Measurements from ENCODE around the gene LDHB.
"Not testable (repeated sequence)": the region's sequence is repeated elsewhere in the genome, so short reads cannot be mapped to it uniquely, and the experiment has no call there.

The LDHB gene

GRCh38 chr12:21677622-21678277 is 20.1 kb upstream of the LDHB start:
- no peak overlapping the region for H3K9ac ChIP-seq (ENCODE audit: low read depth, low read length)
- H3K36me3 ChIP-seq (ENCODE audit: control insufficient read depth, insufficient read depth, low read length): no peaks in the 10 kb centered on the region
- no peaks in the 10 kb centered on the region for H3K9me3 ChIP-seq (ENCODE audit: control insufficient read depth, insufficient read depth, low read length)
- H3K27me3 ChIP-seq (ENCODE audit: control insufficient read depth, insufficient read depth, low read length): no peaks in the 10 kb centered on the region
- H3K4me3 ChIP-seq (ENCODE audit: low read depth, low read length): no peak overlapping the region
- no peaks in the 10 kb centered on the region for H3K4me1 ChIP-seq (ENCODE audit: control insufficient read depth, insufficient read depth, low read length)

GRCh38 chr12:21677204-21677603 is 19.6 kb upstream of the LDHB start:
- H3K9ac ChIP-seq (ENCODE audit: low read depth, low read length): no peak overlapping the region
- H3K4me3 ChIP-seq (ENCODE audit: low read depth, low read length): no peak overlapping the region
- no peaks in the 10 kb centered on the region for H3K4me1 ChIP-seq (ENCODE audit: control insufficient read depth, insufficient read depth, low read length)
- no peaks in the 10 kb centered on the region for H3K9me3 ChIP-seq (ENCODE audit: control insufficient read depth, insufficient read depth, low read length)
- no peaks in the 10 kb centered on the region for H3K27me3 ChIP-seq (ENCODE audit: control insufficient read depth, insufficient read depth, low read length)
- H3K36me3 ChIP-seq (ENCODE audit: control insufficient read depth, insufficient read depth, low read length): no peaks in the 10 kb centered on the region

GRCh38 chr12:21676776-21677175 is 19.1 kb upstream of the LDHB start:
- no peaks in the 10 kb centered on the region for H3K4me1 ChIP-seq (ENCODE audit: control insufficient read depth, insufficient read depth, low read length)
- H3K4me3 ChIP-seq (ENCODE audit: low read depth, low read length): no peak overlapping the region
- no peaks in the 10 kb centered on the region for H3K27me3 ChIP-seq (ENCODE audit: control insufficient read depth, insufficient read depth, low read length)
- no peaks in the 10 kb centered on the region for H3K36me3 ChIP-seq (ENCODE audit: control insufficient read depth, insufficient read depth, low read length)
- no peaks in the 10 kb centered on the region for H3K9me3 ChIP-seq (ENCODE audit: control insufficient read depth, insufficient read depth, low read length)
- H3K9ac ChIP-seq (ENCODE audit: low read depth, low read length): no peak overlapping the region

GRCh38 chr12:21675641-21676040 is 18.0 kb upstream of the LDHB start:
- Histone ChIP-seq H3K4me1 (ENCODE audit: control insufficient read depth, insufficient read depth, low read length) (no peaks in the 10 kb centered on the region), H3K36me3 (ENCODE audit: control insufficient read depth, insufficient read depth, low read length) (no peaks in the 10 kb centered on the region), H3K9me3 (ENCODE audit: control insufficient read depth, insufficient read depth, low read length) (no peaks in the 10 kb centered on the region), H3K27me3 (ENCODE audit: control insufficient read depth, insufficient read depth, low read length) (no peaks in the 10 kb centered on the region), H3K9ac (ENCODE audit: low read depth, low read length) (no peak overlapping the region), H3K4me3 (ENCODE audit: low read depth, low read length) (no peak overlapping the region)

- Histone ChIP-seq H3K9me3 (ENCODE audit: control insufficient read depth, insufficient read depth, low read length) (no peaks in the 10 kb centered on the region), H3K4me1 (ENCODE audit: control insufficient read depth, insufficient read depth, low read length) (no peaks in the 10 kb centered on the region), H3K27me3 (ENCODE audit: control insufficient read depth, insufficient read depth, low read length) (no peaks in the 10 kb centered on the region), H3K36me3 (ENCODE audit: control insufficient read depth, insufficient read depth, low read length) (no peaks in the 10 kb centered on the region), H3K4me3 (ENCODE audit: low read depth, low read length) (no peak overlapping the region), H3K9ac (ENCODE audit: low read depth, low read length) (no peak overlapping the region)
These were observed 17.5 kb upstream of the LDHB start for GRCh38 chr12:21675096-21675495.

GRCh38 chr12:21673830-21674552 is 16.3 kb upstream of the LDHB start:
- not testable (repeated sequence) for H3K4me1 ChIP-seq (ENCODE audit: control insufficient read depth, insufficient read depth, low read length); H3K4me3 ChIP-seq (ENCODE audit: low read depth, low read length); H3K9me3 ChIP-seq (ENCODE audit: control insufficient read depth, insufficient read depth, low read length); H3K27me3 ChIP-seq (ENCODE audit: control insufficient read depth, insufficient read depth, low read length); H3K9ac ChIP-seq (ENCODE audit: low read depth, low read length); H3K36me3 ChIP-seq (ENCODE audit: control insufficient read depth, insufficient read depth, low read length)

- H3K36me3 ChIP-seq (ENCODE audit: control insufficient read depth, insufficient read depth, low read length): no peaks in the 10 kb centered on the region
These were observed 14.5 kb upstream of the LDHB start for GRCh38 chr12:21672146-21672545.

GRCh38 chr12:21666722-21667121 is 9.1 kb upstream of the LDHB start:
- H3K27me3 ChIP-seq (ENCODE audit: control insufficient read depth, insufficient read depth, low read length): no peaks in the 10 kb centered on the region

More at GRCh38 chr12:21672146-21672545, 14.5 kb upstream of the LDHB start:
- H3K27me3 ChIP-seq (ENCODE audit: control insufficient read depth, insufficient read depth, low read length): no peaks in the 10 kb centered on the region
- H3K9ac ChIP-seq (ENCODE audit: low read depth, low read length): no peak overlapping the region
- H3K4me3 ChIP-seq (ENCODE audit: low read depth, low read length): no peak overlapping the region
- H3K4me1 ChIP-seq (ENCODE audit: control insufficient read depth, insufficient read depth, low read length): no peaks in the 10 kb centered on the region
- no peaks in the 10 kb centered on the region for H3K9me3 ChIP-seq (ENCODE audit: control insufficient read depth, insufficient read depth, low read length)

GRCh38 chr12:21665816-21666215 is 8.2 kb upstream of the LDHB start:
- Histone ChIP-seq H3K9ac (ENCODE audit: low read depth, low read length) (no peak overlapping the region), H3K27me3 (ENCODE audit: control insufficient read depth, insufficient read depth, low read length) (no peaks in the 10 kb centered on the region)

More at GRCh38 chr12:21666722-21667121, 9.1 kb upstream of the LDHB start:
- H3K9ac ChIP-seq (ENCODE audit: low read depth, low read length): no peak overlapping the region
- H3K4me3 ChIP-seq (ENCODE audit: low read depth, low read length): no peak overlapping the region
- no peaks in the 10 kb centered on the region for H3K36me3 ChIP-seq (ENCODE audit: control insufficient read depth, insufficient read depth, low read length)
- H3K9me3 ChIP-seq (ENCODE audit: control insufficient read depth, insufficient read depth, low read length): no peaks in the 10 kb centered on the region
- no peaks in the 10 kb centered on the region for H3K4me1 ChIP-seq (ENCODE audit: control insufficient read depth, insufficient read depth, low read length)

GRCh38 chr12:21662122-21662792 is 4.6 kb upstream of the LDHB start:
- Histone ChIP-seq H3K4me3 (ENCODE audit: low read depth, low read length) (no peak overlapping the region), H3K36me3 (ENCODE audit: control insufficient read depth, insufficient read depth, low read length) (no peaks in the 10 kb centered on the region), H3K4me1 (ENCODE audit: control insufficient read depth, insufficient read depth, low read length) (no peaks in the 10 kb centered on the region), H3K9ac (ENCODE audit: low read depth, low read length) (no peak overlapping the region), H3K9me3 (ENCODE audit: control insufficient read depth, insufficient read depth, low read length) (no peaks in the 10 kb centered on the region), H3K27me3 (ENCODE audit: control insufficient read depth, insufficient read depth, low read length) (no peaks in the 10 kb centered on the region)

More at GRCh38 chr12:21665816-21666215, 8.2 kb upstream of the LDHB start:
- H3K36me3 ChIP-seq (ENCODE audit: control insufficient read depth, insufficient read depth, low read length): no peaks in the 10 kb centered on the region
- no peaks in the 10 kb centered on the region for H3K4me1 ChIP-seq (ENCODE audit: control insufficient read depth, insufficient read depth, low read length)
- no peak overlapping the region for H3K4me3 ChIP-seq (ENCODE audit: low read depth, low read length)
- no peaks in the 10 kb centered on the region for H3K9me3 ChIP-seq (ENCODE audit: control insufficient read depth, insufficient read depth, low read length)

GRCh38 chr12:21661396-21662093 is 3.9 kb upstream of the LDHB start:
- not testable (repeated sequence) for H3K9me3 ChIP-seq (ENCODE audit: control insufficient read depth, insufficient read depth, low read length); H3K4me1 ChIP-seq (ENCODE audit: control insufficient read depth, insufficient read depth, low read length)

More at GRCh38 chr12:21661396-21662093, 3.9 kb upstream of the LDHB start:
- not testable (repeated sequence) for H3K27me3 ChIP-seq (ENCODE audit: control insufficient read depth, insufficient read depth, low read length); H3K4me3 ChIP-seq (ENCODE audit: low read depth, low read length); H3K9ac ChIP-seq (ENCODE audit: low read depth, low read length); H3K36me3 ChIP-seq (ENCODE audit: control insufficient read depth, insufficient read depth, low read length)

All from iPS-15b (cell line).